GM12872 (cell line): Measurements from ENCODE around the gene C1orf167.

Experiments used
- CTCF ChIP-seq: IDR thresholded peaks from 3 replicates; pipeline ENCODE4 v1.5.1; 2011; ENCODE audit warnings: low read depth, mild to moderate bottlenecking, low read length, moderate library complexity; ENCODE audit not compliant: insufficient read depth

Gene C1orf167

GRCh38 chr1:11800756-11801433 lies 38.9 kb downstream of the C1orf167 start:
- TF ChIP-seq CTCF, result no peak

GRCh38 chr1:11802616-11802972 lies 40.6 kb downstream of the C1orf167 start:
- TF ChIP-seq CTCF, result no peak

GRCh38 chr1:11802973-11803885 lies 41.2 kb downstream of the C1orf167 start:
- TF ChIP-seq CTCF, result 0 out of 3 replicates have a peak, but pooled peaks have one; percentile 4

GRCh38 chr1:11804666-11805421 lies 42.9 kb downstream of the C1orf167 start:
- no peak for TF ChIP-seq CTCF

GRCh38 chr1:11805422-11806306 lies 43.7 kb downstream of the C1orf167 start, which contains the start of the genes CLCN6 and MTHFR:
Gene CLCN6, plus strand, starts transcription at chr1:11806191. Its CDS starts 72 bp downstream, at chr1:11806263.
Gene MTHFR, minus strand, starts transcription at chr1:11805964. Its CDS starts 2,848 bp downstream, at chr1:11803116.
- no peak for TF ChIP-seq CTCF

- TF ChIP-seq CTCF, result no peak
Observed at GRCh38 chr1:11806307-11806936, 44.4 kb downstream of the C1orf167 start.
